Activated CD8-positive, alpha-beta T cell treated with anti-CD3 and anti-CD28 coated beads for 36 hours (primary cell): Measurements from ENCODE around the gene TRIM56. TPM values are rescaled to one million over a fixed set of nuclear protein-coding genes. Genes with fewer than 3 reads are reported as not detected.
"Not testable (repeated sequence)": the region's sequence is repeated elsewhere in the genome, so short reads cannot be mapped to it uniquely, and the experiment has no call there.

Experiments
- ATAC-seq: fragments of 200-7000 bp; cut with Tn5 transposase; one replicate; pipeline ENCODE4 v1.10.0; 2021; ENCODE audit warnings: mild to moderate bottlenecking, moderate library complexity
- CTCF ChIA-PET: fragments of 350-600 bp; sonication (Branson Sonifier 250); formaldehyde crosslinking; loops from one replicate; lab custom pipeline; 2021; ENCODE audit warnings: antibody characterized with exemption; lab: Charles Lee
- POLR2A ChIA-PET: fragments of 350-600 bp; sonication (Branson Sonifier 250); formaldehyde crosslinking; loops from one replicate; lab custom pipeline; 2021; ENCODE audit warnings: antibody characterized with exemption; lab: Charles Lee
- DNase-seq: peaks from one replicate; pipeline ENCODE4 v3.0.0-alpha.2; 2020
- H3K27ac Mint-ChIP-seq: one replicate; pipeline ENCODE4 v1.8.0; 2021; ENCODE audit warnings: mild to moderate bottlenecking, mixed read lengths
- H3K27me3 Mint-ChIP-seq: one replicate; pipeline ENCODE4 v1.8.0; 2021; ENCODE audit warnings: mixed read lengths
- H3K36me3 Mint-ChIP-seq: one replicate; pipeline ENCODE4 v1.8.0; 2021; ENCODE audit warnings: low read depth, mixed read lengths
- H3K4me1 Mint-ChIP-seq: one replicate; pipeline ENCODE4 v1.8.0; 2021; ENCODE audit warnings: low read depth, mixed read lengths
- H3K4me3 Mint-ChIP-seq: one replicate; pipeline ENCODE4 v1.8.0; 2021; ENCODE audit warnings: mild to moderate bottlenecking, moderate library complexity, mixed read lengths
- H3K9me3 Mint-ChIP-seq: one replicate; pipeline ENCODE4 v1.8.0; 2021; ENCODE audit warnings: mixed read lengths
- intact Hi-C: fragments of 100-400 bp; cut with micrococcal nuclease; formaldehyde crosslinking; loops from one replicate; pipeline ENCODE4 v1.10.0; 2022
- total RNA-seq, 2 experiments: library from RNA; stranded (reverse); gene quantifications; one replicate each; pipeline ENCODE4 v1.2.3, GENCODE V29; 2021
- TF ChIP-seq, protein P1 (sequence below): fragments of 200-600 bp; IDR thresholded peaks from one replicate; pipeline ENCODE4 v1.8.0; 2022; ENCODE audit warnings: antibody characterized with exemption, mild to moderate bottlenecking

TRIM56 gene
- total RNA-seq, 2 experiments from 2014 or later: 40.1 to 42.3 TPM

DNA sequence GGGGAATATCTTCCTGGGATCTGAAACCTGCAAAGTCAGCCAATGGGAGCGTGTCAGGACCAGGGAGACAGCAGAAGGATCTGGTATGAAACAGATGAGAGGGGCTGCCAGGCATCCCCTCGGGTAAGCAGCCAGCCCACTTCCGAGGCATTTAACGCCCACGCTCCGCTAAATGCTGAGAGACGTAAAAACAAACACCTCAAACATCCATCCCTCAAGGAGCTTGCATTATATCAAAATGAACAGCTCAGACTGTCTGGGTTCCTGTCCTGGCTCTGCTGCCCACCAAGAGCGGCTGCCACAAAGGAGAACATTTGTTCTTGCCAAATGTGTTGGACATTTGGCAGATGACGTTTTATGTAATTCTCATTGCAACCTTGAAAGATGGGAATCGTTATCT is 34.6 kb downstream of the TRIM56 start:
- H3K36me3 Mint-ChIP-seq: no peaks in the 10 kb centered on the region
- no peak overlapping the region for H3K27ac Mint-ChIP-seq
- ChIA-PET CTCF (no interaction called here), POLR2A (interaction anchor here (0.6 to 0.9 kb wide), 2 partner anchors 17 to 170 kb away, joined by 3 read pairs; no protein-coding TSS in a partner anchor)
- intact Hi-C loops: no loop called here
- no peak for ATAC-seq
- H3K4me1 Mint-ChIP-seq: peaks cover 20% of the 10 kb centered on the region
- TF ChIP-seq, protein P1, sequence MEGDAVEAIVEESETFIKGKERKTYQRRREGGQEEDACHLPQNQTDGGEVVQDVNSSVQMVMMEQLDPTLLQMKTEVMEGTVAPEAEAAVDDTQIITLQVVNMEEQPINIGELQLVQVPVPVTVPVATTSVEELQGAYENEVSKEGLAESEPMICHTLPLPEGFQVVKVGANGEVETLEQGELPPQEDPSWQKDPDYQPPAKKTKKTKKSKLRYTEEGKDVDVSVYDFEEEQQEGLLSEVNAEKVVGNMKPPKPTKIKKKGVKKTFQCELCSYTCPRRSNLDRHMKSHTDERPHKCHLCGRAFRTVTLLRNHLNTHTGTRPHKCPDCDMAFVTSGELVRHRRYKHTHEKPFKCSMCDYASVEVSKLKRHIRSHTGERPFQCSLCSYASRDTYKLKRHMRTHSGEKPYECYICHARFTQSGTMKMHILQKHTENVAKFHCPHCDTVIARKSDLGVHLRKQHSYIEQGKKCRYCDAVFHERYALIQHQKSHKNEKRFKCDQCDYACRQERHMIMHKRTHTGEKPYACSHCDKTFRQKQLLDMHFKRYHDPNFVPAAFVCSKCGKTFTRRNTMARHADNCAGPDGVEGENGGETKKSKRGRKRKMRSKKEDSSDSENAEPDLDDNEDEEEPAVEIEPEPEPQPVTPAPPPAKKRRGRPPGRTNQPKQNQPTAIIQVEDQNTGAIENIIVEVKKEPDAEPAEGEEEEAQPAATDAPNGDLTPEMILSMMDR: no peak
- peaks cover 37% of the 10 kb centered on the region for H3K27me3 Mint-ChIP-seq
- no peak overlapping the region for H3K4me3 Mint-ChIP-seq
- DNase-seq: peak; percentile 34
- no peaks in the 10 kb centered on the region for H3K9me3 Mint-ChIP-seq

DNA sequence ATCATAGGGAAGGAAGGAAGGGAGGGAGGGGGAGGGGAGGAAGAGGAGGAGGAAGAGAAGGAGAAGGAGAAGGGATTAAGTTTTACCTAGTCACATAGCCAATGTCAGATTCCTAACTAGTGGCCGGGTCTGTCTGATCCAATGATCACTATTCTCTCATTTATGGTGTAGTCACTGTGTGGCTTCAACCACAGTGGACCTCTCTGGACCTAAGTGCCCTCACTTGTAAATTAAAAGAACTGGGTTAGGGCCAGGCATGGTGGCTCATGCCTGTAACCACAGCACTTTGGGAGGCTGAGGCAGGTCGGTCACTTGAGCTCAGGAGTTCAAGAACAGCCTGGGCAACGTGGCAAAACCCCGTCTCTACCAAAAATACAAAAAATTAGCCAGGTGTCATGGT is 35.0 kb downstream of the TRIM56 start:
- ChIA-PET CTCF (interaction anchor here (1.0 kb wide), 1 partner anchor 43 kb away, joined by 3 read pairs; no protein-coding TSS in a partner anchor), POLR2A (interaction anchor here (0.9 kb wide), 1 partner anchor 16 kb away, joined by 3 read pairs; no protein-coding TSS in a partner anchor)
- ATAC-seq (no peak), DNase-seq (no peak)
- intact Hi-C loops: no loop called here
- no peak overlapping the region for H3K4me3 Mint-ChIP-seq
- no peaks in the 10 kb centered on the region for H3K36me3 Mint-ChIP-seq
- H3K27me3 Mint-ChIP-seq: peaks cover 40% of the 10 kb centered on the region
- TF ChIP-seq, protein P1: no peak
- no peaks in the 10 kb centered on the region for H3K9me3 Mint-ChIP-seq
- no peak overlapping the region for H3K27ac Mint-ChIP-seq
- peaks cover 23% of the 10 kb centered on the region for H3K4me1 Mint-ChIP-seq

DNA sequence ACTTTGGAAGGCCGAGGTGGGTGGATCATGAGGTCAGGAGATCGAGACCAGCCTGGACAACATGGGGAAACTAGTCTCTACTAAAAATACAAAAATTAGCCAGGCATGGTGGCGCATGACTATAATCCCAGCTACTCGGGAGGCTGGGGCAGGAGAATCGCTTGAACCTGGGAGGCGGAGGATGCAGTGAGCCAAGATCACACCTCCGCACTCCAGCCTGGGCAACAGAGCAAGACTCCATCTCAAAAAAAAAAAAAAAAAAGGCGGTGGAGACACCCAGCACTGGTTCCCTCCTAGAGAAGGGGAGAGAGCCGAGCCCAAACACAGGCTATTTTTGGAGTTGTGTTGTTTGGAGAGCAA is 36.3 kb downstream of the TRIM56 start:
- H3K36me3 Mint-ChIP-seq, intact Hi-C loops, CTCF ChIA-PET, H3K9me3 Mint-ChIP-seq, ATAC-seq, H3K27ac Mint-ChIP-seq, POLR2A ChIA-PET, H3K4me3 Mint-ChIP-seq, DNase-seq: not testable (repeated sequence)
- peaks cover 34% of the 10 kb centered on the region for H3K4me1 Mint-ChIP-seq
- H3K27me3 Mint-ChIP-seq: peaks cover 47% of the 10 kb centered on the region

DNA sequence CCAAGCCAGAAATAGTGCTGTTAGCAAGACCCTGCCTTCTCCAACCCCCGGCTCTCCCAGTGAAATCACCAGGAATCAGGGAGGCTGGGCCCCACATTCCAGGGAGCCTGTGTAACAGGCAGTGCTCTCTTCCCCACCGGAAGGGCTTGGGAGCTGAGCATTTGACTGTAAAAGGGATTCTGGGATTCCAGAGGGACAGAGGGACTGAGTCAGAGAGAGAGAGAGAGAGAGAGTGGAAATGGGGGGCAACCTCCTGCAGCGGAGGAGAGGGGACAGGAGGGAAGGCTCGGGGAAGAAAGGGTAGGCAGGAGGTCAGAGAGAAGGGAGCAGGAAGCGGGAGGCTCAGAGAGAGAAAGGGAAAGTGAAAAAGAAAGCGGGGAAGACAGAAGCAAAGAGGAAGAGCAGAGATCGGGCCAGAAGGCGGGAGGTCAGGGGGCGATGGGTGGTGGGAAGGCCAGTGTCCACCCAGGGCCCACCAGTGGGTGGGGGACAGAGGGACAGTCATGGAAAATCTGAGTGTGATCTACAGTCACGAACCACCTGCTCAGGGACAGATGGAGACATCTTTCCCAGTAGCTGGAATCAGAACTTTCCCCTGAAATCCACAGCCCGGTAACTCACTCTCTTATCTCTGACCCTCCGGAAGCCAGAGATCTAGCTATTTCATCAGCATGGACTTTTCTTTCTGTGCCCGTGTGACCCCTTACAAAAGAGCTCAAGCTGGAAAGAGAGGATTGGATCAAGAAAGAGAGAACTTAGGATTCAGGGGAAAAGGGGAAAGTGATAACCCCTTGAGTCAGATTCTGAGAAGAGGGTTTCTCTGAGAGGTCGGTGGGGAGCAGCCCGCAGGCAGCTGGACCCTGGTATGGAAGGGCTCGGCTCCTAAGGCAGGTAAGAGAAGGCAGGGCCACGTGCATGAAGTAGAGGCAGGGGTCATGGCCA is 37.0 kb downstream of the TRIM56 start:
- CTCF ChIA-PET: interaction anchor here (0.6 to 1.7 kb wide), 5 partner anchors 12 to 235 kb away, joined by 3 to 6 read pairs (median 6); no protein-coding TSS in a partner anchor
- Mint-ChIP-seq H3K36me3 (no peaks in the 10 kb centered on the region), H3K4me3 (peak overlapping the region; percentile 43), H3K27me3 (peaks cover 54% of the 10 kb centered on the region), H3K4me1 (peaks cover 40% of the 10 kb centered on the region), H3K9me3 (no peaks in the 10 kb centered on the region), H3K27ac (peak overlapping the region; percentile 61)
- TF ChIP-seq, protein P1: no peak
- no peak for DNase-seq
- no peak for ATAC-seq
- intact Hi-C loops: no loop called here
- POLR2A ChIA-PET: no interaction called here

DNA sequence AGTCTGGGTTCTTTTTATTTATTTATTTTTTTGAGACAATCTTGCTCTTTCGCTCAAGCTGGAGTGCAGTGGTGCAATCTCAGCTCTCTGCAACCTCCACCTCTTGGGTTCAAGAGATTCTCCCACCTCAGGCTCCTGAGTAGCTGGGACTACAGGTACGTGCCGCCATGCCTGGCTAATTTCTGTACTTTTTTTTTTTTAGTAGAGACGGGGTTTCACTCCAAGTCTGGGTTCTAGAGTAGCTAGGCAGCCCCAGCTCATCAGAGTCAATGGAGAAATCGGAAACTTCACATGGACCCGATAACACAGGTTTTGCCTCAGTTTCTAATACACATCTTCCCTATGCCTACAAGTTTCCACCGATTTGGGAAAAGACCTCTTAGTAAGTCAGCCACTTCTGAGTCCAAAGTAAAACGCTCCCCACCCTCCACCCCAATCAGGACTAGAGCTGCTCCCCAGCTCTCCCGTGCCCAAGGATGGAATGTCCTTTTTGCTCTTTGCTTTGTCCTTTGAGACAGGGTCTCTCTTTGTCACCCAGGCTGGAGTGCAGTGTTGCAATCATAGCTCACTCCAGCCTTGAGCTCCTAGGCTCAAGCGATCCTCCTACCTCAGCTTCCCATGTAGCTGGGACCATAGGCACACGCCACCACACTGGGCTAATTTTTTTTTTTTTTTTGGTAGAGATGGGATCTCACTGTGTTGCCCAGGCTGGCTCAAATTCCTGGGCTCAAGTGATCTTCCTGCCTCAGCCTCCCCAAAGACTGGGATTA is 37.8 kb downstream of the TRIM56 start:
- H3K27ac Mint-ChIP-seq: no peak overlapping the region
- peaks cover 61% of the 10 kb centered on the region for H3K27me3 Mint-ChIP-seq
- no peak for ATAC-seq
- DNase-seq: no peak
- ChIA-PET POLR2A (no interaction called here), CTCF (interaction anchor here (0.6 to 1.7 kb wide), 6 partner anchors 11 to 236 kb away, joined by 3 to 6 read pairs (median 5); no protein-coding TSS in a partner anchor)
- intact Hi-C loops: no loop called here
- no peaks in the 10 kb centered on the region for H3K36me3 Mint-ChIP-seq
- no peak overlapping the region for H3K4me3 Mint-ChIP-seq
- H3K9me3 Mint-ChIP-seq: no peaks in the 10 kb centered on the region
- peaks cover 42% of the 10 kb centered on the region for H3K4me1 Mint-ChIP-seq
- TF ChIP-seq, protein P1: no peak
